ENCODE data around the gene CCNYL1.

Gene CCNYL1

DNA sequence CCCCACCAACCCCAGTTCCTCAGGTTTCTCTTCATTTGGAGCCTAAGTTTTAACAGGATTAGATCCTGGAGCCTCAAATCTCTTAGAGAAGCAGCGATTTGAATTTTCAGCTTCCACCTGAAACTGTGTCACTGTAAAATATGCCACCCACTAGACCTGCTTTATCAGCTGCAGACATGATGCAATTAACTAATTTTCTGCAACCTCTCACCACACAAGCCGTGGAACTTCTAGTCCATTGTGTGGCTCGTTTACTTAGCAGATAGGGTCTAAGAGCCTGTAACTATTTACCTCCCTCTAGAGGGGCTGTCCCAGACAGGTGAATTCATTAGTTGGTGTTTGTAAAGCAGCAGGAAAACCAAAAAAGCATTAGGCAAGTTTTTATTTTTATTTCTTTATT lies 89.8 kb downstream of the CCNYL1 start:
- DNase-seq = no peak

DNA sequence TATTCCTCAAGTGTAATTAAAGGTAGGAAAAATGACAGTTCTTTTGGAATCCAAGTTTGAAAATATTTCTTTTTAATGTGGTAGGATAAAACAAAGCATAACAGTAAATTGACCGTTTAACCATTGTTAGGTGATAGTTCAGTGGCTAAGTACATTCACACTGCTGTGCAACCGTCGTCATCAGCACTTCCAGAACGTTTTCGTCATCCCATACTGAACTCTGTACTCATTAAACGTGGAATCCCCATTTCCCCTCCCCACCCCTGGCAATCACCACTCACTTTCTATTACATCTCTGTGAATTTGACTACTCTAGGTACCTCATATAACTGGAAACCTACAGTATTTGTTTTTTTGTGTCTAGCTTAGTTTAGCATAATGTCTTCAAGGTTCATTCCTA lies 91.2 kb downstream of the CCNYL1 start:
- DNase-seq = no peak

All from NCI-H2171 (cell line).